Neural progenitor cell (in vitro differentiated cells): ENCODE measurements around the gene TNC. TPM values are rescaled to one million over a fixed set of nuclear protein-coding genes. Genes with fewer than 3 reads are reported as not detected.
A peak's percentile ranks its signal among the peaks of the same experiment; 100 is the strongest.

Source experiments
- DNase-seq: peaks from one replicate; pipeline ENCODE4 v3.0.0-alpha.2; 2016; ENCODE audit warnings: low spot score
- H2AFZ ChIP-seq: fragments of 200-600 bp; sonication (generic); replicated peaks from 2 replicates; pipeline ENCODE4 v1.6.1; 2016; ENCODE audit warnings: antibody characterized with exemption
- H3F3A ChIP-seq: fragments of 200-600 bp; sonication (generic); 2 replicates; pipeline ENCODE4 v1.6.1; 2016; ENCODE audit warnings: antibody characterized with exemption, low read depth
- H3K27ac ChIP-seq: fragments of 200-600 bp; sonication (generic); 2 replicates; pipeline ENCODE4 v1.5.1; 2016; ENCODE audit warnings: mild to moderate bottlenecking
- H3K27me3 ChIP-seq: fragments of 200-600 bp; sonication (generic); 2 replicates; pipeline ENCODE4 v1.6.1; 2016; ENCODE audit warnings: mild to moderate bottlenecking, moderate library complexity
- H3K36me3 ChIP-seq: fragments of 200-600 bp; sonication (generic); 2 replicates; pipeline ENCODE4 v1.5.1; 2016
- H3K4me1 ChIP-seq: fragments of 200-600 bp; sonication (generic); 2 replicates; pipeline ENCODE4 v1.6.1; 2016; ENCODE audit warnings: mixed run types
- H3K4me2 ChIP-seq: fragments of 200-600 bp; sonication (generic); 2 replicates; pipeline ENCODE4 v1.6.1; 2016
- H3K4me3 ChIP-seq: fragments of 200-600 bp; sonication (generic); 2 replicates; pipeline ENCODE4 v1.5.1; 2016
- H3K79me2 ChIP-seq: fragments of 200-600 bp; sonication (generic); 2 replicates; pipeline ENCODE4 v1.6.1; 2016; ENCODE audit warnings: low read depth
- H3K9ac ChIP-seq: fragments of 200-600 bp; sonication (generic); 2 replicates; pipeline ENCODE4 v1.6.1; 2016
- H3K9me3 ChIP-seq: fragments of 200-600 bp; sonication (generic); 2 replicates; pipeline ENCODE4 v1.5.1; 2016; ENCODE audit warnings: low read depth
- H4K20me1 ChIP-seq: fragments of 200-600 bp; sonication (generic); 2 replicates; pipeline ENCODE4 v1.6.1; 2016; ENCODE audit warnings: low read depth
- H3K27ac Mint-ChIP-seq: 3 replicates; pipeline ENCODE4 v1.8.0; 2021; ENCODE audit warnings: mixed read lengths
- H3K27me3 Mint-ChIP-seq: 2 replicates; pipeline ENCODE4 v1.8.0; 2022; ENCODE audit warnings: low read depth, mild to moderate bottlenecking, inconsistent platforms, moderate library complexity, mixed read lengths; ENCODE audit not compliant: insufficient read depth
- H3K36me3 Mint-ChIP-seq: 3 replicates; pipeline ENCODE4 v1.8.0; 2021; ENCODE audit warnings: mixed read lengths
- H3K4me1 Mint-ChIP-seq: 3 replicates; pipeline ENCODE4 v1.8.0; 2021; ENCODE audit warnings: mixed read lengths
- H3K4me3 Mint-ChIP-seq: 3 replicates; pipeline ENCODE4 v1.8.0; 2021; ENCODE audit warnings: mild to moderate bottlenecking, moderate library complexity, mixed read lengths
- H3K9me3 Mint-ChIP-seq: 3 replicates; pipeline ENCODE4 v1.8.0; 2020; ENCODE audit warnings: mixed read lengths
- EZH2 ChIP-seq: fragments of 200-600 bp; sonication (generic); IDR thresholded peaks from 2 replicates; pipeline ENCODE4 v1.6.1; 2017; ENCODE audit warnings: antibody characterized with exemption, mild to moderate bottlenecking, moderate library complexity
- EZH2phosphoT487 ChIP-seq: fragments of 200-600 bp; sonication (generic); IDR thresholded peaks from 2 replicates; pipeline ENCODE4 v1.6.1; 2017; ENCODE audit warnings: antibody characterized with exemption
- total RNA-seq: library from RNA; depleted of rRNA; stranded (reverse); fragments of >200 nt; gene quantifications from 2 replicates; pipeline ENCODE4 v1.2.3, GENCODE V29; 2015; ENCODE audit warnings: low replicate concordance
- TF ChIP-seq, protein P1 (sequence below): fragments of 200-600 bp; sonication (generic); IDR thresholded peaks from 2 replicates; pipeline ENCODE4 v1.5.1; 2017; ENCODE audit warnings: antibody characterized with exemption, mild to moderate bottlenecking

The TNC gene
- total RNA-seq, 1 donor from 2014 or later = 54.9 TPM

DNA sequence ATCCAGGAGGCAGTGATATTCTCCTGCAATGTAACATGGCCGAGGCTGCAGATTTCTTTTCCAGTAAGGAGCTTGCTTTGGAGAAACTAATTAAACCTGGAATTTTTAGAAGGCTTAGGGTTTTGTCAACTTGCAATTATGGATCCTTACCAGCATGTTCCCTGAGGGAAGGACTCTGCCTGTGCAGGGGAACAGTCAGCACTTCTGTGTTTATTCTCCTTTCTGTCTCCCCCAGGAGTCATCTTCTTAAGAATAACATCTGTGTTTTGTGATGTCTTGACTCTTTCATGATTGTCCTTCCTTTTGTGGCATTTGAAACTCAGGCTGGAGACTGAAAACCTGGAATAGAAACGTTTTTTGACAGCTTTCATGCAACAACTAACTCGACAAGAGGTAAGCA lies 107.1 kb downstream of the TNC start:
- peaks cover 8% of the 10 kb centered on the region for H3K4me1 ChIP-seq

DNA sequence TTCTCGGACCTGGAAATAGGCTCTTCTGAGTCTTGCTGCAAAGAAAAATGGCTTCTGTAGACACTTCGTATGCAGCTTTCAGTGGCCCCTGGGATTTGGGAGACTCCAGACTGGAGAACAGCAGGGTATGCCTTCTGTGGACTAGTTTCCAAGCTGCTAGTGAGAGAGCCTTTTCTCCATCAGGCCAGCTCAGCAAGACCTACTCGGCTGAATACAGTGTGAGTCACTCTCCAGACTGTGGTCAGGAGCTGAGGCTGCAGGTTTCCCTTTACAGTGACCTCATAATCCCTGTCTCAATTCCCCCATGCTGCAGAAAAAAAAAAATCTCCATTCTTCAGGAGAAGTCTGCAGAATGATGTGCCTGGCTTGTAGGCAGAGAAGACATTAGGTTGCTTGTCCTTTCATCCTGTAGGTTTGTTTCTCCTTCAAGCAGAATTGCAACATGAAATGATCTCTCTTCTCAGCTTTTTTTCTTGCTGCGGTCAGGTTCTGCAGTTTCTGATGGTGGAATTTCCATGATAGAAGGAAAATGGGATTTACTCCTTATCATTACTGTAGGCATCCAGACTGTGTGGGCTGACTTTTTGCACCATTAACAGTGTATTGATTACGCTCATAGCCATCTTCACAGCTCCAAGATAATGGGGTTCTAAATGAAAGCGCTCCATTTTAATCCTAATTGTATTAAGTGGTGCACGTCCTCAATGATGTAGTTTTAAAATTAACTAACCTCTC lies 109.3 kb downstream of the TNC start:
- no peak overlapping the region for H3K4me3 ChIP-seq
- H3K27ac Mint-ChIP-seq = no peak overlapping the region
- TF ChIP-seq, protein P1, sequence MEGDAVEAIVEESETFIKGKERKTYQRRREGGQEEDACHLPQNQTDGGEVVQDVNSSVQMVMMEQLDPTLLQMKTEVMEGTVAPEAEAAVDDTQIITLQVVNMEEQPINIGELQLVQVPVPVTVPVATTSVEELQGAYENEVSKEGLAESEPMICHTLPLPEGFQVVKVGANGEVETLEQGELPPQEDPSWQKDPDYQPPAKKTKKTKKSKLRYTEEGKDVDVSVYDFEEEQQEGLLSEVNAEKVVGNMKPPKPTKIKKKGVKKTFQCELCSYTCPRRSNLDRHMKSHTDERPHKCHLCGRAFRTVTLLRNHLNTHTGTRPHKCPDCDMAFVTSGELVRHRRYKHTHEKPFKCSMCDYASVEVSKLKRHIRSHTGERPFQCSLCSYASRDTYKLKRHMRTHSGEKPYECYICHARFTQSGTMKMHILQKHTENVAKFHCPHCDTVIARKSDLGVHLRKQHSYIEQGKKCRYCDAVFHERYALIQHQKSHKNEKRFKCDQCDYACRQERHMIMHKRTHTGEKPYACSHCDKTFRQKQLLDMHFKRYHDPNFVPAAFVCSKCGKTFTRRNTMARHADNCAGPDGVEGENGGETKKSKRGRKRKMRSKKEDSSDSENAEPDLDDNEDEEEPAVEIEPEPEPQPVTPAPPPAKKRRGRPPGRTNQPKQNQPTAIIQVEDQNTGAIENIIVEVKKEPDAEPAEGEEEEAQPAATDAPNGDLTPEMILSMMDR = no peak
- TF ChIP-seq EZH2 (no peak), EZH2phosphoT487 (no peak)
- H3K36me3 Mint-ChIP-seq = no peaks in the 10 kb centered on the region
- H4K20me1 ChIP-seq = no peaks in the 10 kb centered on the region
- H3K4me3 Mint-ChIP-seq = no peak overlapping the region
- H3K4me1 ChIP-seq = peaks cover 8% of the 10 kb centered on the region
- no peak overlapping the region for H2AFZ ChIP-seq
- peaks cover 4% of the 10 kb centered on the region for H3K4me1 Mint-ChIP-seq
- no peak overlapping the region for H3K9ac ChIP-seq
- H3K27me3 ChIP-seq = no peaks in the 10 kb centered on the region
- no peak overlapping the region for H3K4me2 ChIP-seq
- H3K27ac ChIP-seq = no peak overlapping the region
- H3K79me2 ChIP-seq = no peaks in the 10 kb centered on the region
- peak; percentile 15 for DNase-seq
- H3K36me3 ChIP-seq = no peaks in the 10 kb centered on the region
- no peaks in the 10 kb centered on the region for H3K9me3 ChIP-seq
- no peaks in the 10 kb centered on the region for H3K9me3 Mint-ChIP-seq
- H3K27me3 Mint-ChIP-seq = no peaks in the 10 kb centered on the region
- H3F3A ChIP-seq = no peaks in the 10 kb centered on the region

More for the DNA sequence above, 107.1 kb downstream of the TNC start:
- Mint-ChIP-seq H3K36me3 (no peaks in the 10 kb centered on the region), H3K27ac (no peak overlapping the region), H3K4me3 (no peak overlapping the region), H3K4me1 (peaks cover 4% of the 10 kb centered on the region), H3K9me3 (no peaks in the 10 kb centered on the region), H3K27me3 (no peaks in the 10 kb centered on the region)
- Histone ChIP-seq H3K4me3 (no peak overlapping the region), H2AFZ (peak overlapping the region; percentile 35), H3K9ac (no peak overlapping the region), H4K20me1 (no peaks in the 10 kb centered on the region), H3K79me2 (no peaks in the 10 kb centered on the region), H3F3A (no peaks in the 10 kb centered on the region), H3K9me3 (no peaks in the 10 kb centered on the region), H3K4me2 (no peak overlapping the region), H3K27me3 (no peaks in the 10 kb centered on the region), H3K27ac (no peak overlapping the region), H3K36me3 (no peaks in the 10 kb centered on the region)
- TF ChIP-seq EZH2 = no peak
- TF ChIP-seq, protein P1 = no peak
- no peak for TF ChIP-seq EZH2phosphoT487
- no peak for DNase-seq

DNA sequence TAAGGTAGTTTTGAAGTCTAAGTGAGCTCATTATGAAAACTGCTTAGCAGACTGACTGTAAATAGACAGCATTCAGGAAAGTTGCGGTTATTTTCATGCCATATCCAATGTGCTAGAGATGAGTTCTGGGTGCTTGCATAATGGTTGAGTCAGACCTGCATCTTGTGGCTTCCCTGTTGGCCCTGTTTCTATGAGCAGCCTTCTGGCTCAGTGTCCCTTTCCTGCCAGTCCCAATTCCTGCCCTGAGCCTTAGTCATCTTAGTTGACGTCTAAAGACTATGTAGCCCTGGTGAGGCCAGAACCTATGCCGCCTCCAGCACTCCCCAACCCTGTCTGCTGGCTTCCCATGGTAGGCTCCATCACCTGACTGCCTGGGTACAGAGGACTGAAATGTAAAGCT lies 111.3 kb downstream of the TNC start:
- Mint-ChIP-seq H3K27ac (no peak overlapping the region), H3K9me3 (no peaks in the 10 kb centered on the region), H3K4me3 (no peak overlapping the region), H3K36me3 (no peaks in the 10 kb centered on the region), H3K4me1 (peaks cover 4% of the 10 kb centered on the region), H3K27me3 (peaks cover 4% of the 10 kb centered on the region)
- no peak overlapping the region for H3K4me3 ChIP-seq
- no peaks in the 10 kb centered on the region for H3K79me2 ChIP-seq
- no peaks in the 10 kb centered on the region for H3K36me3 ChIP-seq
- no peaks in the 10 kb centered on the region for H3K27me3 ChIP-seq
- DNase-seq = no peak
- H4K20me1 ChIP-seq = no peaks in the 10 kb centered on the region
- H3K9me3 ChIP-seq = no peaks in the 10 kb centered on the region
- H3F3A ChIP-seq = no peaks in the 10 kb centered on the region
- no peak overlapping the region for H3K4me2 ChIP-seq
- H3K27ac ChIP-seq = no peak overlapping the region
- no peak for TF ChIP-seq EZH2
- TF ChIP-seq EZH2phosphoT487 = no peak
- TF ChIP-seq, protein P1 = no peak
- peaks cover 8% of the 10 kb centered on the region for H3K4me1 ChIP-seq
- no peak overlapping the region for H2AFZ ChIP-seq
- no peak overlapping the region for H3K9ac ChIP-seq
